Osteocyte (in vitro differentiated cells): ENCODE measurements around the gene CRCP. TPM values are rescaled to one million over a fixed set of nuclear protein-coding genes. Genes with fewer than 3 reads are reported as not detected.
"Not testable (repeated sequence)": the region's sequence is repeated elsewhere in the genome, so short reads cannot be mapped to it uniquely, and the experiment has no call there.

Experiments used
- DNase-seq: peaks from one replicate; pipeline ENCODE4 v3.0.0; 2021; ENCODE audit warnings: mixed read lengths; ENCODE audit not compliant: unreplicated experiment; ENCODE audit errors: extremely low spot score
- H3K27ac Mint-ChIP-seq: one replicate; pipeline ENCODE4 v1.8.0; 2021; ENCODE audit warnings: mild to moderate bottlenecking, mixed read lengths; ENCODE audit not compliant: unreplicated experiment
- H3K27me3 Mint-ChIP-seq: one replicate; pipeline ENCODE4 v1.8.0; 2021; ENCODE audit warnings: mixed read lengths; ENCODE audit not compliant: unreplicated experiment
- H3K36me3 Mint-ChIP-seq: one replicate; pipeline ENCODE4 v1.8.0; 2021; ENCODE audit warnings: mixed read lengths; ENCODE audit not compliant: unreplicated experiment
- H3K4me1 Mint-ChIP-seq: one replicate; pipeline ENCODE4 v1.8.0; 2021; ENCODE audit warnings: mixed read lengths; ENCODE audit not compliant: unreplicated experiment
- H3K4me3 Mint-ChIP-seq: one replicate; pipeline ENCODE4 v1.8.0; 2021; ENCODE audit warnings: mild to moderate bottlenecking, moderate library complexity, mixed read lengths; ENCODE audit not compliant: unreplicated experiment
- H3K9me3 Mint-ChIP-seq: one replicate; pipeline ENCODE4 v1.8.0; 2021; ENCODE audit warnings: mixed read lengths; ENCODE audit not compliant: unreplicated experiment
- total RNA-seq: library from RNA; stranded (reverse); gene quantifications from 2 replicates; pipeline ENCODE4 v1.2.1, GENCODE V29; 2021
- TF ChIP-seq, protein P1 (sequence below): fragments of 200-600 bp; sonication (generic); IDR thresholded peaks from 2 replicates; pipeline ENCODE4 v1.5.0; 2021; ENCODE audit warnings: antibody characterized with exemption, mild to moderate bottlenecking, moderate library complexity

Gene CRCP
- total RNA-seq, 1 donor from 2014 or later = 26.5 TPM

DNA sequence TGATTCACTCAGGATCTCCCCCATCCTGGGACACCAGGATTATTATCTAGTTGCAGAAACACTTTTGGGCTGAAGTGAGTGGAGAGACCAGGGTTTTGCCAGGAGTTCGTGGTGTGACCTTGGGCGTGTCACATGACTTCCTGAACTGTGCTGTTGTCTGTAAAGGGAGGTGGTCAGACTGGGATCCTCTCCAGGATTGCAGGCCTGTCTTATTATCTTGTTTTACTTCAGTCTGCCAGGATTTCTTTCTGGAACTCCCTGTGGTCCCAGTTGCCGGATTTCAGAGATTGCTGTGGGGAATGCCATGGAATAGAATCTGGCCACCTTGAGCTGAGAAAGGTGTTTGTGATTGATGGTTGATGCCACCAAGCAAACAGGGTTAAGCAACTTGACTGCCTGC, 35.8 kb downstream of the CRCP start:
- DNase-seq = no peak
- Mint-ChIP-seq H3K4me3 (no peak overlapping the region), H3K36me3 (peaks cover 27% of the 10 kb centered on the region), H3K4me1 (peaks cover 61% of the 10 kb centered on the region), H3K27ac (peak overlapping the region; percentile 81), H3K9me3 (no peaks in the 10 kb centered on the region), H3K27me3 (no peaks in the 10 kb centered on the region)
- TF ChIP-seq, protein P1, sequence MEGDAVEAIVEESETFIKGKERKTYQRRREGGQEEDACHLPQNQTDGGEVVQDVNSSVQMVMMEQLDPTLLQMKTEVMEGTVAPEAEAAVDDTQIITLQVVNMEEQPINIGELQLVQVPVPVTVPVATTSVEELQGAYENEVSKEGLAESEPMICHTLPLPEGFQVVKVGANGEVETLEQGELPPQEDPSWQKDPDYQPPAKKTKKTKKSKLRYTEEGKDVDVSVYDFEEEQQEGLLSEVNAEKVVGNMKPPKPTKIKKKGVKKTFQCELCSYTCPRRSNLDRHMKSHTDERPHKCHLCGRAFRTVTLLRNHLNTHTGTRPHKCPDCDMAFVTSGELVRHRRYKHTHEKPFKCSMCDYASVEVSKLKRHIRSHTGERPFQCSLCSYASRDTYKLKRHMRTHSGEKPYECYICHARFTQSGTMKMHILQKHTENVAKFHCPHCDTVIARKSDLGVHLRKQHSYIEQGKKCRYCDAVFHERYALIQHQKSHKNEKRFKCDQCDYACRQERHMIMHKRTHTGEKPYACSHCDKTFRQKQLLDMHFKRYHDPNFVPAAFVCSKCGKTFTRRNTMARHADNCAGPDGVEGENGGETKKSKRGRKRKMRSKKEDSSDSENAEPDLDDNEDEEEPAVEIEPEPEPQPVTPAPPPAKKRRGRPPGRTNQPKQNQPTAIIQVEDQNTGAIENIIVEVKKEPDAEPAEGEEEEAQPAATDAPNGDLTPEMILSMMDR = no peak

DNA sequence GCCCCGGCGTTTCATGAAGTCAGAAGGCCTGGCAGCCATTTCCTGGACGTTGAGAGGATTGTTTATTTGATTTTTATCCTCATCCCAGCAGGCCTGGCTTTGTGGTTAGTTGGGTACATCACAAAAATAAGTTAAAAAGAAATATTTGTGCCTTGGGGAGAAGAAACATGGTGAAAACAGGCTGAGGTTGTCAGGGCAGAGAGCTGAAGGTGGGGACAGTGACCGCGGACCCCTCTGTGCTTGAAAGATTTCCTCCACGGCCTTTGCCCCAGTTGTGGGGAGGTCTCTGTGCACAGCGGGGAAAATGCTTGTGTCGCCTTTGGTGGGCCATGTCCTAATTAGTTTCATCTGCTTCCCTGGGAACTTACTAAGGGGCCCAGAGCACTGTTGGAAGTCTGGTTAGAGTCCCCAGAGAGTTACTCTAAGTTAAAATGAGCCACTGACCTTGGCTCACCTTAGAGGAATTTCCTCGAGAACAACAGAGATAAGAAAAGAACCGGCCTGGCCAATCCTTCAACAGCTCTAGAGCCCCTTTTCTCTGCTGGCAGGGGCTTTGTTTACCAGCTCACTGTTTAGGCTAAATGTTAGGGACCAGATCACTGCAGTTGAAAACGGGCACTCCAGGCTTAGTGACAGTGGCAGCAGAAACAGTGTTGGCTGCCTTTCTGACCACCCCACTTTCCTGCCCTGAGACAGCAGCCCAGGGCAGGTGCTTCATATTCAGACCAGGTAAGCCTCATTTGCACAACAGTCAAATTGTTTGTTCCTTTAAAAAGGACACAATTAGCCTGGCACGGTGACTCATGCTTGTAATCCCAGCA, 37.9 kb downstream of the CRCP start:
- Mint-ChIP-seq H3K36me3 (peaks cover 28% of the 10 kb centered on the region), H3K27me3 (no peaks in the 10 kb centered on the region), H3K27ac (peak overlapping the region; percentile 96), H3K4me3 (peak overlapping the region; percentile 53), H3K9me3 (no peaks in the 10 kb centered on the region), H3K4me1 (peaks cover 45% of the 10 kb centered on the region)
- TF ChIP-seq, protein P1 = no peak
- DNase-seq = no peak

DNA sequence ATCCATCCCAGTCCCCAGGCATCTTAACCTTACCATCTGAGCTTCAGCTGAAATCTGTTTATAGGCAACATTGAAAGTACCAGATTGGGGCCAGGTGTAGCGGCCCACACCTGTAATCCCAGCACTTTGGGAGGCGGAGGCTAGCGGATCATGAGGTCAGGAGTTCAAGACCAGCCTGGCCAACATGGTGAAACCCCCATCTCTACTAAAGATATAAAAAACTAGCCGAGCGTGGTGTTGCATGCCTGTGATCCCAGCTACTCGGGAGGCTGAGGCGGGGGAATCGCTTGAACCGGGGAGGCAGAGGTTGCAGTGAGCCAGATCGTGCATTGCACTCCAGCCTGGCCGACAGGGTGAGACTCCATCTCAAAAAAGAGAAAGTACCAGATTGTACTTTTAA, 39.0 kb downstream of the CRCP start:
- Mint-ChIP-seq H3K4me1 (peaks cover 41% of the 10 kb centered on the region), H3K27me3 (no peaks in the 10 kb centered on the region), H3K4me3 (no peak overlapping the region), H3K36me3 (peaks cover 36% of the 10 kb centered on the region), H3K27ac (no peak overlapping the region), H3K9me3 (peaks cover 7% of the 10 kb centered on the region)
- TF ChIP-seq, protein P1 = no peak
- no peak for DNase-seq

DNA sequence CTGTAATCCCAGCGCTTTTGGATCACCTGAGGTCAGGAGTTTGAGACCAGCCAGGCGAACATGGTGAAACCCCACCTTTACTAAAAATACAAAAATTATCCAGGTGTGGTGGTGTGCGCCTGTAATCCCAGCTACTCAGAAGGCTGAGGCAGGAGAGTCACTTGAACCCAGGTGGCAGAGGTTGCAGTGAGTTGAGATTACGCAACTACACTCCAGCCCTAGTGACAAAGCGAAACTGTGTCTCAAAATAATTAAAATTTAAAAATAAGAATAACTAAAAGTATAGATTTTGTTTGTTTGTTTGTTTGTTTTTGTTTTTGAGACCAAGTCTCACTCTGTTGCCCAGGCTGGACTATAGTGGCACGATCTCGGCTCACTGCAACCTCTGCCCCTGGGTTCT, 41.4 kb downstream of the CRCP start:
- not testable (repeated sequence) for DNase-seq, H3K27ac Mint-ChIP-seq, H3K4me3 Mint-ChIP-seq, H3K9me3 Mint-ChIP-seq, H3K27me3 Mint-ChIP-seq
- Mint-ChIP-seq H3K36me3 (peaks cover 37% of the 10 kb centered on the region), H3K4me1 (peaks cover 22% of the 10 kb centered on the region)

DNA sequence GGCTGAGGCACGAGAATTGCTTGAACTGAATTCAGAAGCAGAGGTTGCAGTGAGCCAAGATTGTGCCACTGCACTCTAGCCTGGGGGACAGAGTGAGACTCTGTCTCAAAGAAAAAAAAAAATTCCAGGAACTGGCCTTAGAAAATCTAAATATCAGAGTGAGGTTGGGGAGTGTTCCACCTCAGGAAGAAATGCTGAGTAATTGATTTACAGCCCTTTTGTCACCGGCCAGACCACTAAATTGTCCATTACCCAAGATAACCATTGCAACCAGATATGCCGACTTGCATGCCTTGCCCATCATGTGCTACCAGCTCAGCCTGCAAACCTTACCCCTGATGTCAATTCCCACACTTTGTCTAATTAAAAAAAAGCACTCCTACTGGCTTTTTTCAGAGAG, 42.4 kb downstream of the CRCP start:
- Mint-ChIP-seq H3K27me3 (no peaks in the 10 kb centered on the region), H3K9me3 (peaks cover 7% of the 10 kb centered on the region), H3K4me3 (no peak overlapping the region), H3K4me1 (peaks cover 13% of the 10 kb centered on the region), H3K27ac (no peak overlapping the region), H3K36me3 (peaks cover 34% of the 10 kb centered on the region)
- DNase-seq = no peak
- TF ChIP-seq, protein P1 = no peak
